ENCODE measurements around the gene TECPR2.

GRCh38 chr14:102352213-102352612 is 10.5 kb upstream of the TECPR2 start:
- TF ChIP-seq SIN3A (IDR thresholded peaks at IDR 0.05; ENCODE audit: borderline replicate concordance, insufficient read depth, low read length), result no peak
- TF ChIP-seq POLR2AphosphoS5 (IDR thresholded peaks at IDR 0.05; ENCODE audit: low read depth, low read length), result no peak
- TF ChIP-seq, protein P1, sequence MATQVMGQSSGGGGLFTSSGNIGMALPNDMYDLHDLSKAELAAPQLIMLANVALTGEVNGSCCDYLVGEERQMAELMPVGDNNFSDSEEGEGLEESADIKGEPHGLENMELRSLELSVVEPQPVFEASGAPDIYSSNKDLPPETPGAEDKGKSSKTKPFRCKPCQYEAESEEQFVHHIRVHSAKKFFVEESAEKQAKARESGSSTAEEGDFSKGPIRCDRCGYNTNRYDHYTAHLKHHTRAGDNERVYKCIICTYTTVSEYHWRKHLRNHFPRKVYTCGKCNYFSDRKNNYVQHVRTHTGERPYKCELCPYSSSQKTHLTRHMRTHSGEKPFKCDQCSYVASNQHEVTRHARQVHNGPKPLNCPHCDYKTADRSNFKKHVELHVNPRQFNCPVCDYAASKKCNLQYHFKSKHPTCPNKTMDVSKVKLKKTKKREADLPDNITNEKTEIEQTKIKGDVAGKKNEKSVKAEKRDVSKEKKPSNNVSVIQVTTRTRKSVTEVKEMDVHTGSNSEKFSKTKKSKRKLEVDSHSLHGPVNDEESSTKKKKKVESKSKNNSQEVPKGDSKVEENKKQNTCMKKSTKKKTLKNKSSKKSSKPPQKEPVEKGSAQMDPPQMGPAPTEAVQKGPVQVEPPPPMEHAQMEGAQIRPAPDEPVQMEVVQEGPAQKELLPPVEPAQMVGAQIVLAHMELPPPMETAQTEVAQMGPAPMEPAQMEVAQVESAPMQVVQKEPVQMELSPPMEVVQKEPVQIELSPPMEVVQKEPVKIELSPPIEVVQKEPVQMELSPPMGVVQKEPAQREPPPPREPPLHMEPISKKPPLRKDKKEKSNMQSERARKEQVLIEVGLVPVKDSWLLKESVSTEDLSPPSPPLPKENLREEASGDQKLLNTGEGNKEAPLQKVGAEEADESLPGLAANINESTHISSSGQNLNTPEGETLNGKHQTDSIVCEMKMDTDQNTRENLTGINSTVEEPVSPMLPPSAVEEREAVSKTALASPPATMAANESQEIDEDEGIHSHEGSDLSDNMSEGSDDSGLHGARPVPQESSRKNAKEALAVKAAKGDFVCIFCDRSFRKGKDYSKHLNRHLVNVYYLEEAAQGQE (IDR thresholded peaks at IDR 0.05; ENCODE audit: insufficient read depth in 1 of 2, low read depth in 2 of 2, low read length in 2 of 2), result no peak
- TF ChIP-seq TAF1 (IDR thresholded peaks at IDR 0.05; ENCODE audit: borderline replicate concordance, insufficient read depth, low read length), result no peak
